ENCODE measurements around the gene SMPD1.

DNA sequence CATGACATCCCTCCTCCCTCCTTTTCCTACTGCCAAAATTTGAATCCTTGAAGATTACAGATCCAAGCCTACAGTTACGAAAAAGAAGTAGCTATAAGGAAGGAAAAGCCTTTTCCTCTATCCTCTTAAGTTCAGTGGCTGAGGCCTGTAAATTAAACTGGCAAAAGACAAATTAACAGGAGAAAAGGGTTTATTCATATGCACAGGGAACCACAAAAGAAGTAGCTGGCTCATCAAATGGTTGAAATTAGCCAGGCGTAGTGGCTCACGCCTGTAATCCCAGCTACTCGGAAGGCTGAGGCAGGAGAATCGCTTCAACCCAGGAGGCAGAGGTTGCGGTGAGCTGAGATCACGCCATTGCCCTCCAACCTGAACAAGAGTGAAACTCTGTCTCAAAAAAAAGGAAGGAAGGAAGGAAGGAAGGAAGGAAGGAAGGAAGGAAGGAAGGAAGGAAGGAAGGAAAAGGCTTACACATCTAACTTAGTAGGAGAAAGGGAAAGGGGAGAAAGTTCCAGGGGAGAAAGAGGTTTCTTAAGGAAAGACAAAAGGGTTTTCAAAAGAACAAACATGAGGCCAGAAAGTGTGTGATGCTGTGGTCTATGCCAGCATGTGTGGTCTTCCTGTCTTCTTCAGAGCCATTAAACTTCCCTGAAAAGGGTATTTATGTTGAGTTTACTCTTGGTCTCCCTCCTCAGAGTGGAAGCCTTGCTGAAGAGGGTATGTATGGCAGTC is 5.1 kb upstream of the SMPD1 start:
- no peak for TF ChIP-seq CTCF (IDR thresholded peaks at IDR 0.05)
- no peak for TF ChIP-seq POLR2A (IDR thresholded peaks at IDR 0.05)
